Gastroesophageal sphincter (tissue), 4 donors: ENCODE measurements around the gene EPB41L4B. TPM values are rescaled to one million over a fixed set of nuclear protein-coding genes. Genes with fewer than 3 reads are reported as not detected.

Source experiments
- ATAC-seq: fragments of 150-250 bp; one replicate; pipeline ENCODE4 v1.9.1; 2016; ENCODE audit warnings: mild to moderate bottlenecking, moderate library complexity
- H3K27ac ChIP-seq, 4 donors: fragments of 200-600 bp; sonication (generic) in 3 of 4; 1 replicate in 3 of 4; 2 replicates in 1 of 4; pipeline ENCODE4 v1.5.1; 2016 to 2019
- H3K27me3 ChIP-seq: fragments of 200-600 bp; sonication (generic); one replicate; pipeline ENCODE4 v1.5.1; 2019
- H3K36me3 ChIP-seq, 2 donors: fragments of 200-600 bp; sonication (generic); one replicate each; pipeline ENCODE4 v1.5.1; 2019; ENCODE audit warnings: control low read depth in 1 of 2
- H3K4me1 ChIP-seq, 3 donors: fragments of 200-600 bp; sonication (generic); 1 replicate in 2 of 3; 2 replicates in 1 of 3; pipeline ENCODE4 v1.5.1; 2016 to 2019; ENCODE audit warnings: control low read depth in 2 of 3
- H3K4me3 ChIP-seq, 2 donors: fragments of 200-600 bp; sonication (generic); one replicate each; pipeline ENCODE4 v1.5.1; 2019; ENCODE audit warnings: mild to moderate bottlenecking in 1 of 2, moderate library complexity in 1 of 2
- H3K9me3 ChIP-seq, 3 donors: fragments of 200-600 bp; sonication (generic); one replicate each; pipeline ENCODE4 v1.5.1; 2017 to 2019; ENCODE audit warnings: control low read depth in 2 of 3
- CTCF ChIP-seq, 4 experiments: fragments of 200-600 bp in 2 of 4; fragments of 450-650 bp in 2 of 4; sonication (generic) in 1 of 4; IDR thresholded peaks; one replicate each; pipeline ENCODE4 v1.5.1; 2017 to 2019; ENCODE audit warnings: antibody characterized with exemption in 4 of 4, mild to moderate bottlenecking in 2 of 4, moderate library complexity in 2 of 4
- EP300 ChIP-seq: sonication (generic); formaldehyde crosslinking; IDR thresholded peaks from one replicate; pipeline ENCODE4 v1.6.1; 2017; ENCODE audit warnings: antibody characterized with exemption, mild to moderate bottlenecking
- POLR2A ChIP-seq, 2 donors: fragments of 450-650 bp; IDR thresholded peaks; one replicate each; pipeline ENCODE4 v1.6.1; 2017; ENCODE audit warnings: antibody characterized with exemption in 2 of 2, mild to moderate bottlenecking in 2 of 2, moderate library complexity in 1 of 2
- POLR2AphosphoS5 ChIP-seq: sonication (generic); formaldehyde crosslinking; IDR thresholded peaks from one replicate; pipeline ENCODE4 v1.6.1; 2017; ENCODE audit warnings: antibody characterized with exemption
- WGBS, 2 donors: methylation state at CpG; one replicate each; pipeline ENCODE4 v1.1.5; 2018; ENCODE audit warnings: low coverage in 1 of 2; 5-methylcytosine and 5-hydroxymethylcytosine counted together
- total RNA-seq, 4 donors: library from RNA; depleted of rRNA; stranded (reverse); fragments of >200 nt; gene quantifications; one replicate each; pipeline ENCODE4 v1.1.0, GENCODE V29; 2016

EPB41L4B gene
- total RNA-seq, 4 donors from 2014 or later: 1.2 to 1.7 (median 1.4) TPM; not detected in 1

DNA sequence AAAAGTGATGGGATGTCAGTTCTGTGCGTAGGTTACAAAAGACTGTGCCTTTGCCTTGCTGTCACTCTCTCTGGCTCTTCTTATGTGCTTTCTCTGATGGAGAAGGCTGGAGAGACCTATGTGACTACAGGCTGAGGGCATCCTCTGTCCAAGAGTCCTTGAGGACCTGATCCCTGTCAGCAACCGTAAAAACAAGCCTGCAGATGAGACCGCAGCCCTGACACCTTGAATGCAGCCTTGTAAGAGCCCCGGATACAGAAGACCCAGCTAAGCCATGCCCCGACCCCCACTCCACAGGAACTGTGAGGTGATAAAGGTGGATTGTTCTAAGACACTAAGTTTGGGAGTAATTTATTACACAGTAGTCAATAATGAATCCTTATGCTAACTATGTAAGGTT lies 121.2 kb downstream of the EPB41L4B start:
- no peak for ATAC-seq
- H3K36me3 ChIP-seq: no peaks in the 10 kb centered on the region
- no peaks in the 10 kb centered on the region for H3K27me3 ChIP-seq
- no peaks in the 10 kb centered on the region for H3K9me3 ChIP-seq
- TF ChIP-seq POLR2A (IDR thresholded peaks at IDR 0.05) (no peak), POLR2AphosphoS5 (no peak), EP300 (no peak), CTCF (IDR thresholded peaks at IDR 0.05) (no peak)
- no peak overlapping the region for H3K4me3 ChIP-seq
- H3K4me1 ChIP-seq: no peaks in the 10 kb centered on the region
- H3K27ac ChIP-seq: no peak overlapping the region
- WGBS, 2 donors: 83 to 89% methylated on average over 1 to 5 of the region's 5 CpGs

GRCh38 chr9:109198736-109199382 lies 122.0 kb downstream of the EPB41L4B start:
- no peak for TF ChIP-seq EP300
- no peak for TF ChIP-seq CTCF (IDR thresholded peaks at IDR 0.05)
- no peak for TF ChIP-seq POLR2AphosphoS5
- no peak for TF ChIP-seq POLR2A (IDR thresholded peaks at IDR 0.05)
- Histone ChIP-seq H3K36me3 (no peaks in the 10 kb centered on the region), H3K9me3 (no peaks in the 10 kb centered on the region), H3K4me1 (no peaks in the 10 kb centered on the region), H3K27me3 (no peaks in the 10 kb centered on the region), H3K4me3 (no peak overlapping the region), H3K27ac (no peak overlapping the region)
- no peak for ATAC-seq
- 20 to 85% methylated on average over 1 to 2 of the region's 6 CpGs for WGBS, 2 donors

GRCh38 chr9:109193974-109194556 lies 126.8 kb downstream of the EPB41L4B start:
- Histone ChIP-seq H3K27ac (no peak overlapping the region), H3K36me3 (no peaks in the 10 kb centered on the region), H3K9me3 (no peaks in the 10 kb centered on the region), H3K27me3 (no peaks in the 10 kb centered on the region), H3K4me1 (no peaks in the 10 kb centered on the region), H3K4me3 (no peak overlapping the region)
- WGBS, 2 donors: 40 to 60% methylated on average over 1 to 3 of the region's 11 CpGs
- no peak for ATAC-seq
- no peak for TF ChIP-seq EP300
- TF ChIP-seq POLR2AphosphoS5: no peak
- TF ChIP-seq CTCF (IDR thresholded peaks at IDR 0.05): no peak
- no peak for TF ChIP-seq POLR2A (IDR thresholded peaks at IDR 0.05)

GRCh38 chr9:109192732-109193361 lies 128.0 kb downstream of the EPB41L4B start:
- Histone ChIP-seq H3K27me3 (no peaks in the 10 kb centered on the region), H3K27ac (no peak overlapping the region), H3K4me1 (no peaks in the 10 kb centered on the region), H3K36me3 (no peaks in the 10 kb centered on the region), H3K4me3 (no peak overlapping the region), H3K9me3 (no peaks in the 10 kb centered on the region)
- ATAC-seq: no peak
- TF ChIP-seq POLR2A (IDR thresholded peaks at IDR 0.05) (no peak), EP300 (no peak), CTCF (IDR thresholded peaks at IDR 0.05) (no peak), POLR2AphosphoS5 (no peak)
- WGBS, 2 donors: 36 to 45% methylated on average over 3 to 5 of the region's 7 CpGs

- WGBS, 2 donors: 80 to 85% methylated on average over 1 to 7 of the region's 9 CpGs
- H3K4me1 ChIP-seq: no peaks in the 10 kb centered on the region
- TF ChIP-seq CTCF (IDR thresholded peaks at IDR 0.05) (no peak), POLR2AphosphoS5 (no peak), POLR2A (IDR thresholded peaks at IDR 0.05) (no peak), EP300 (no peak)
- H3K4me3 ChIP-seq: no peak overlapping the region
- H3K27ac ChIP-seq: no peak overlapping the region
- H3K36me3 ChIP-seq: no peaks in the 10 kb centered on the region
- no peak for ATAC-seq
- no peaks in the 10 kb centered on the region for H3K27me3 ChIP-seq
- no peaks in the 10 kb centered on the region for H3K9me3 ChIP-seq
These were observed 129.1 kb downstream of the EPB41L4B start for GRCh38 chr9:109191746-109192145.
